HepG2 (cell line): ENCODE measurements around the gene NPC1.

ENCODE experiments used
- JUND ChIP-seq: sonication (generic); formaldehyde crosslinking; IDR thresholded peaks from 2 replicates; pipeline ENCODE4 v1.8.0; 2022; ENCODE audit warnings: mild to moderate bottlenecking, missing genetic modification reagents
- ZNF331 ChIP-seq: sonication (generic); formaldehyde crosslinking; IDR thresholded peaks from 2 replicates; pipeline ENCODE4 v1.4.0; 2020; ENCODE audit warnings: missing genetic modification reagents
- TF ChIP-seq, protein P1 (sequence below): sonication (generic); formaldehyde crosslinking; IDR thresholded peaks from 2 replicates; pipeline ENCODE4 v1.4.0; 2020; ENCODE audit warnings: missing genetic modification reagents

DNA sequence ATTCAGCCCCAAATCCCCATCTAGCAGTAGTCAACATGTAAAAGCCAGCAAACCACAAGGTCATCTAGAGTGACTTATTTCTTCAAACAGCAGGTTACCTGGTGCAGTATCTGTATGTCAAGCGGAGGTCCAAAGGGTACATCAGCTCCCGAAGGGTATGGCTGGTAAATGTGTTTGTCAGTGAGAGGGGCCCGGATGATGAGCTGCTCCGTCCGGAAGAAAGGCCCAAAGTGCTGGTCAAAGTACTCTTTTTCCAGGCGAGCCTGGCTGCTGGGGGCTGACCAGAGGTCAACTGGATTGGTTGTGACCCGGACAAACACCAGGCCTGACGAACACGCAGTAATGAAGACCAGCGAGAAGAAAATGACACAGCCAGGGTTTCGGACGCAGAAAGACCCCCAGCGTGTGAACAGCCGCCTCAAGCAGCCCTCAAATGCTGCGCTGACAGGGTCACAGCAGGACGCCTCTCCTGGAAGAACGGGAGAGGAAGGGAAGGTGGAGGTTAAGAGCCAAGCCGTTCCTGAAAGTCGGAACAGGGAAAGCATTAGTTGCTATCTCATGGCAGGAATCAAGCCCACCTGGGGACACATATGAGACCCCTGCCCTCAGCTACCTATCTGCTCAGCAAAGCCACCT lies 30.0 kb downstream of the NPC1 start:
- TF ChIP-seq, protein P1, sequence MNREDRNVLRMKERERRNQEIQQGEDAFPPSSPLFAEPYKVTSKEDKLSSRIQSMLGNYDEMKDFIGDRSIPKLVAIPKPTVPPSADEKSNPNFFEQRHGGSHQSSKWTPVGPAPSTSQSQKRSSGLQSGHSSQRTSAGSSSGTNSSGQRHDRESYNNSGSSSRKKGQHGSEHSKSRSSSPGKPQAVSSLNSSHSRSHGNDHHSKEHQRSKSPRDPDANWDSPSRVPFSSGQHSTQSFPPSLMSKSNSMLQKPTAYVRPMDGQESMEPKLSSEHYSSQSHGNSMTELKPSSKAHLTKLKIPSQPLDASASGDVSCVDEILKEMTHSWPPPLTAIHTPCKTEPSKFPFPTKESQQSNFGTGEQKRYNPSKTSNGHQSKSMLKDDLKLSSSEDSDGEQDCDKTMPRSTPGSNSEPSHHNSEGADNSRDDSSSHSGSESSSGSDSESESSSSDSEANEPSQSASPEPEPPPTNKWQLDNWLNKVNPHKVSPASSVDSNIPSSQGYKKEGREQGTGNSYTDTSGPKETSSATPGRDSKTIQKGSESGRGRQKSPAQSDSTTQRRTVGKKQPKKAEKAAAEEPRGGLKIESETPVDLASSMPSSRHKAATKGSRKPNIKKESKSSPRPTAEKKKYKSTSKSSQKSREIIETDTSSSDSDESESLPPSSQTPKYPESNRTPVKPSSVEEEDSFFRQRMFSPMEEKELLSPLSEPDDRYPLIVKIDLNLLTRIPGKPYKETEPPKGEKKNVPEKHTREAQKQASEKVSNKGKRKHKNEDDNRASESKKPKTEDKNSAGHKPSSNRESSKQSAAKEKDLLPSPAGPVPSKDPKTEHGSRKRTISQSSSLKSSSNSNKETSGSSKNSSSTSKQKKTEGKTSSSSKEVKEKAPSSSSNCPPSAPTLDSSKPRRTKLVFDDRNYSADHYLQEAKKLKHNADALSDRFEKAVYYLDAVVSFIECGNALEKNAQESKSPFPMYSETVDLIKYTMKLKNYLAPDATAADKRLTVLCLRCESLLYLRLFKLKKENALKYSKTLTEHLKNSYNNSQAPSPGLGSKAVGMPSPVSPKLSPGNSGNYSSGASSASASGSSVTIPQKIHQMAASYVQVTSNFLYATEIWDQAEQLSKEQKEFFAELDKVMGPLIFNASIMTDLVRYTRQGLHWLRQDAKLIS (CRISPR knock-in tag) = no peak
- TF ChIP-seq JUND = 0 out of 2 replicates have a peak, but pooled peaks have one; percentile 49
- TF ChIP-seq ZNF331 (CRISPR knock-in tag) = peak; percentile 83
